NB4 (cell line): Measurements from ENCODE around the gene ATRN.

Source experiments
- POLR2A ChIP-seq: IDR thresholded peaks from 2 replicates; pipeline ENCODE4 v1.6.1; 2011; ENCODE audit warnings: mild to moderate bottlenecking; ENCODE audit not compliant: insufficient read length; ENCODE audit errors: extremely low read depth
- TF ChIP-seq, protein P1 (sequence below): IDR thresholded peaks from one replicate; pipeline ENCODE4 v1.5.1; 2012; ENCODE audit warnings: low read depth, low read length

DNA sequence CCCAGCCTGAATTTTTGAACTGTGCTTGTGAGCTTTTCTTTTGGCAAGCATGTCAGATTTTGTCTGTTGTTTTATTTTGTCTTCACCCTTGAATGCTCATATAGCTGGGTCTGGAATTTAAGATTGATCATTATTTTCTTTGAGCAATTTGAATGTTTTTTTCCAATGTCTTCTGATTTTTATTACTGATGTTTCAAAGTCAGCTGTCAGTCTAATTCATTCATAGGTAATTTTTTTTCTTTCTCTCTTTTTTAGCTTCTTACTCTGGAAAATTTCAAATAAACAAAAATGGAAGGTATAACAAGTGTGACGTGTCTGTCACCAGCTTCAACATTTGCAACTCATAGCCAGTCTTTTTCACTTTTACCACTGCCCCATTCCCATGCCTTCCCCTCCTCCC lies 15.1 kb downstream of the ATRN start:
- TF ChIP-seq, protein P1, sequence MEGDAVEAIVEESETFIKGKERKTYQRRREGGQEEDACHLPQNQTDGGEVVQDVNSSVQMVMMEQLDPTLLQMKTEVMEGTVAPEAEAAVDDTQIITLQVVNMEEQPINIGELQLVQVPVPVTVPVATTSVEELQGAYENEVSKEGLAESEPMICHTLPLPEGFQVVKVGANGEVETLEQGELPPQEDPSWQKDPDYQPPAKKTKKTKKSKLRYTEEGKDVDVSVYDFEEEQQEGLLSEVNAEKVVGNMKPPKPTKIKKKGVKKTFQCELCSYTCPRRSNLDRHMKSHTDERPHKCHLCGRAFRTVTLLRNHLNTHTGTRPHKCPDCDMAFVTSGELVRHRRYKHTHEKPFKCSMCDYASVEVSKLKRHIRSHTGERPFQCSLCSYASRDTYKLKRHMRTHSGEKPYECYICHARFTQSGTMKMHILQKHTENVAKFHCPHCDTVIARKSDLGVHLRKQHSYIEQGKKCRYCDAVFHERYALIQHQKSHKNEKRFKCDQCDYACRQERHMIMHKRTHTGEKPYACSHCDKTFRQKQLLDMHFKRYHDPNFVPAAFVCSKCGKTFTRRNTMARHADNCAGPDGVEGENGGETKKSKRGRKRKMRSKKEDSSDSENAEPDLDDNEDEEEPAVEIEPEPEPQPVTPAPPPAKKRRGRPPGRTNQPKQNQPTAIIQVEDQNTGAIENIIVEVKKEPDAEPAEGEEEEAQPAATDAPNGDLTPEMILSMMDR, result no peak
- TF ChIP-seq POLR2A, result no peak
